Measurements from ENCODE around the gene ADARB1.

The ADARB1 gene

GRCh38 chr21:45029948-45030681 is 44.3 kb upstream of the ADARB1 start:
- peaks cover 1% of the 10 kb centered on the region; the same call in 1 of the 2 replicates for H3K9me3 ChIP-seq (ENCODE audit: insufficient read depth, low read length)
- TF ChIP-seq ZNF274 (IDR thresholded peaks at IDR 0.05; ENCODE audit: low read depth, low read length) (no peak), SUZ12 (IDR thresholded peaks at IDR 0.05; ENCODE audit: extremely low read depth, insufficient read depth, insufficient read length) (no peak), YY1 (IDR thresholded peaks at IDR 0.05; ENCODE audit: insufficient read depth, insufficient read length) (no peak)
- H3K4me1 ChIP-seq (ENCODE audit: insufficient read depth, insufficient read length) = peaks cover 47% of the 10 kb centered on the region
- H3K9ac ChIP-seq (ENCODE audit: insufficient read length, low read depth) = peak overlapping the region; percentile 80
- no peaks in the 10 kb centered on the region for H3K36me3 ChIP-seq (ENCODE audit: insufficient read depth, insufficient read length, low read length)
- H3K27me3 ChIP-seq (ENCODE audit: insufficient read depth, insufficient read length) = peaks cover 31% of the 10 kb centered on the region
- H3K4me3 ChIP-seq (ENCODE audit: insufficient read length, low read depth) = peak overlapping the region; percentile 29
- DNase-seq (ENCODE audit: low read depth, low spot score) = peak; percentile 43

GRCh38 chr21:45030682-45031570 is 43.5 kb upstream of the ADARB1 start:
- Histone ChIP-seq H3K4me3 (ENCODE audit: insufficient read length, low read depth) (peak overlapping the region; percentile 0), H3K9me3 (ENCODE audit: insufficient read depth, low read length) (peaks cover 9% of the 10 kb centered on the region)

GRCh38 chr21:45031571-45032191 is 42.7 kb upstream of the ADARB1 start:
- no peaks in the 10 kb centered on the region for H3K36me3 ChIP-seq (ENCODE audit: insufficient read depth, insufficient read length, low read length)
- H3K4me1 ChIP-seq (ENCODE audit: insufficient read depth, insufficient read length) = peaks cover 44% of the 10 kb centered on the region
- H3K9ac ChIP-seq (ENCODE audit: insufficient read length, low read depth) = peak overlapping the region; percentile 44
- H3K27me3 ChIP-seq (ENCODE audit: insufficient read depth, insufficient read length) = peaks cover 30% of the 10 kb centered on the region
- H3K4me3 ChIP-seq (ENCODE audit: insufficient read length, low read depth) = no peak overlapping the region
- peaks cover 17% of the 10 kb centered on the region for H3K9me3 ChIP-seq (ENCODE audit: insufficient read depth, low read length)
- no peak for DNase-seq (ENCODE audit: low read depth, low spot score)
- TF ChIP-seq YY1 (IDR thresholded peaks at IDR 0.05; ENCODE audit: insufficient read depth, insufficient read length) (no peak), ZNF274 (IDR thresholded peaks at IDR 0.05; ENCODE audit: low read depth, low read length) (no peak)

More at GRCh38 chr21:45030682-45031570, 43.5 kb upstream of the ADARB1 start:
- Histone ChIP-seq H3K36me3 (ENCODE audit: insufficient read depth, insufficient read length, low read length) (no peaks in the 10 kb centered on the region), H3K4me1 (ENCODE audit: insufficient read depth, insufficient read length) (peaks cover 47% of the 10 kb centered on the region), H3K9ac (ENCODE audit: insufficient read length, low read depth) (peak overlapping the region; percentile 44), H3K27me3 (ENCODE audit: insufficient read depth, insufficient read length) (peaks cover 31% of the 10 kb centered on the region)
- DNase-seq (ENCODE audit: low read depth, low spot score) = no peak
- TF ChIP-seq ZNF274 (IDR thresholded peaks at IDR 0.05; ENCODE audit: low read depth, low read length) (no peak), YY1 (IDR thresholded peaks at IDR 0.05; ENCODE audit: insufficient read depth, insufficient read length) (no peak), SUZ12 (IDR thresholded peaks at IDR 0.05; ENCODE audit: extremely low read depth, insufficient read depth, insufficient read length) (no peak)

- H3K36me3 ChIP-seq (ENCODE audit: insufficient read depth, insufficient read length, low read length) = no peaks in the 10 kb centered on the region
- no peak overlapping the region for H3K4me3 ChIP-seq (ENCODE audit: insufficient read length, low read depth)
- peaks cover 23% of the 10 kb centered on the region for H3K9me3 ChIP-seq (ENCODE audit: insufficient read depth, low read length)
- no peak for DNase-seq (ENCODE audit: low read depth, low spot score)
- H3K4me1 ChIP-seq (ENCODE audit: insufficient read depth, insufficient read length) = peaks cover 38% of the 10 kb centered on the region
- H3K9ac ChIP-seq (ENCODE audit: insufficient read length, low read depth) = peak overlapping the region; percentile 37
- H3K27me3 ChIP-seq (ENCODE audit: insufficient read depth, insufficient read length) = peaks cover 28% of the 10 kb centered on the region
- TF ChIP-seq YY1 (IDR thresholded peaks at IDR 0.05; ENCODE audit: insufficient read depth, insufficient read length) (no peak), SUZ12 (IDR thresholded peaks at IDR 0.05; ENCODE audit: extremely low read depth, insufficient read depth, insufficient read length) (no peak), ZNF274 (IDR thresholded peaks at IDR 0.05; ENCODE audit: low read depth, low read length) (no peak)
These were observed 42.0 kb upstream of the ADARB1 start for GRCh38 chr21:45032332-45032731.

GRCh38 chr21:45032977-45033710 is 41.2 kb upstream of the ADARB1 start:
- Histone ChIP-seq H3K9ac (ENCODE audit: insufficient read length, low read depth) (no peak overlapping the region), H3K9me3 (ENCODE audit: insufficient read depth, low read length) (peaks cover 27% of the 10 kb centered on the region), H3K27me3 (ENCODE audit: insufficient read depth, insufficient read length) (peaks cover 22% of the 10 kb centered on the region), H3K4me1 (ENCODE audit: insufficient read depth, insufficient read length) (peaks cover 33% of the 10 kb centered on the region), H3K36me3 (ENCODE audit: insufficient read depth, insufficient read length, low read length) (no peaks in the 10 kb centered on the region), H3K4me3 (ENCODE audit: insufficient read length, low read depth) (no peak overlapping the region)
- TF ChIP-seq ZNF274 (IDR thresholded peaks at IDR 0.05; ENCODE audit: low read depth, low read length) (no peak), YY1 (IDR thresholded peaks at IDR 0.05; ENCODE audit: insufficient read depth, insufficient read length) (no peak), SUZ12 (IDR thresholded peaks at IDR 0.05; ENCODE audit: extremely low read depth, insufficient read depth, insufficient read length) (no peak)
- DNase-seq (ENCODE audit: low read depth, low spot score) = no peak

GRCh38 chr21:45033791-45034555 is 40.4 kb upstream of the ADARB1 start:
- Histone ChIP-seq H3K27me3 (ENCODE audit: insufficient read depth, insufficient read length) (peaks cover 18% of the 10 kb centered on the region), H3K36me3 (ENCODE audit: insufficient read depth, insufficient read length, low read length) (no peaks in the 10 kb centered on the region), H3K9ac (ENCODE audit: insufficient read length, low read depth) (no peak overlapping the region), H3K9me3 (ENCODE audit: insufficient read depth, low read length) (peaks cover 27% of the 10 kb centered on the region), H3K4me3 (ENCODE audit: insufficient read length, low read depth) (no peak overlapping the region), H3K4me1 (ENCODE audit: insufficient read depth, insufficient read length) (peaks cover 30% of the 10 kb centered on the region)
- no peak for TF ChIP-seq SUZ12 (IDR thresholded peaks at IDR 0.05; ENCODE audit: extremely low read depth, insufficient read depth, insufficient read length)
- no peak for TF ChIP-seq YY1 (IDR thresholded peaks at IDR 0.05; ENCODE audit: insufficient read depth, insufficient read length)
- no peak for TF ChIP-seq ZNF274 (IDR thresholded peaks at IDR 0.05; ENCODE audit: low read depth, low read length)
- DNase-seq (ENCODE audit: low read depth, low spot score) = no peak

All from NT2/D1 (cell line).